T47D (cell line): ENCODE data around the gene PLEKHG3.

Experiments used
- DNase-seq, 2 experiments: peaks; one replicate each; pipeline versions ENCODE4 v3.0.0 to v3.0.0-alpha.2; 2011 to 2012; ENCODE audit warnings: low read depth in 1 of 2, low spot score in 1 of 2
- JUND ChIP-seq: IDR thresholded peaks from 2 replicates; pipeline ENCODE4 v1.6.1; 2012; ENCODE audit warnings: low read depth
- in situ Hi-C: cut with HindIII; loops from 2 replicates; pipeline ENCODE4 v1.10.0; 2016; ENCODE audit warnings: low sequenced_read_pairs, low pct_unique_long_range_greater_than_20kb

PLEKHG3 gene

GRCh38 chr14:64692189-64692985 lies 11.8 kb upstream of the PLEKHG3 start:
- in situ Hi-C loops = no loop called here
- no peak for TF ChIP-seq JUND

GRCh38 chr14:64692986-64693809 lies 11.0 kb upstream of the PLEKHG3 start:
- in situ Hi-C loops = no loop called here
- no peak for TF ChIP-seq JUND
- DNase-seq = no peak

More at GRCh38 chr14:64692189-64692985, 11.8 kb upstream of the PLEKHG3 start:
- DNase-seq = no peak

- no peak for DNase-seq
- no peak for TF ChIP-seq JUND
- in situ Hi-C loops = no loop called here
These were observed 10.4 kb upstream of the PLEKHG3 start for GRCh38 chr14:64693810-64694165.

GRCh38 chr14:64695071-64695470 lies 9.2 kb upstream of the PLEKHG3 start:
- in situ Hi-C loops = no loop called here
- TF ChIP-seq JUND = no peak
- DNase-seq = no peak

GRCh38 chr14:64696355-64696857 lies 7.8 kb upstream of the PLEKHG3 start:
- in situ Hi-C loops = no loop called here
- no peak for DNase-seq
- no peak for TF ChIP-seq JUND

- DNase-seq = no peak
- no peak for TF ChIP-seq JUND
- in situ Hi-C loops = no loop called here
These were observed 5.3 kb upstream of the PLEKHG3 start for GRCh38 chr14:64698903-64699302.

GRCh38 chr14:64700290-64700689 lies 3.9 kb upstream of the PLEKHG3 start:
- in situ Hi-C loops = no loop called here
- DNase-seq = no peak
- TF ChIP-seq JUND = no peak

GRCh38 chr14:64700894-64701293 lies 3.3 kb upstream of the PLEKHG3 start:
- TF ChIP-seq JUND = no peak
- in situ Hi-C loops = no loop called here
- no peak for DNase-seq

- no peak for TF ChIP-seq JUND
- in situ Hi-C loops = no loop called here
- no peak for DNase-seq
These were observed 2.6 kb upstream of the PLEKHG3 start for GRCh38 chr14:64701660-64702059.

GRCh38 chr14:64702493-64703394 lies 1.5 kb upstream of the PLEKHG3 start:
- no peak for TF ChIP-seq JUND
- in situ Hi-C loops = no loop called here
- DNase-seq = peak; percentile 70 to 81

GRCh38 chr14:64703395-64704142 lies 655 bp upstream of the PLEKHG3 start:
- no peak for DNase-seq

More at GRCh38 chr14:64703395-64704142, 655 bp upstream of the PLEKHG3 start:
- no peak for TF ChIP-seq JUND
- in situ Hi-C loops = no loop called here
